ENCODE results near the gene IFI16.

The IFI16 gene

DNA sequence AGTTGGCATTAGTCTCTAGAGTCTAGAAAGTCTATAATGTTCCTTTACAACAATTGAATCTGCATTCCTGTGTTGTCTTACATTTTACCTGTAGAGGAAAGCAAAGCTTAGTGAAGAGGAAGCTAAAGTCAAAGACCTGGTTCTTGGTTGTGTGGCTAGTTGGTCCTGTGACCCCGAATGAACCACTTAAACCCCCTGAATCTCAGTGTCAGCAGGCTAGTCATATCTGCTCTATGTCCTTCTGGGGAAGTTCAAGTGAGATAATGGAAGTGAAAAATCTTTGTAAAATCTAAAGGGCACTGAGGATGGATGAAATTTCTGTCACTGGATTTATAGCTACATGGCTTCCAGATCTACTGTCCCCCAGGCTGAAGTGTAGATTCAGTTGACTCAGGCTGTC lies 90.9 kb downstream of the IFI16 start:
- no peak for DNase-seq (ENCODE audit: low read depth)

DNA sequence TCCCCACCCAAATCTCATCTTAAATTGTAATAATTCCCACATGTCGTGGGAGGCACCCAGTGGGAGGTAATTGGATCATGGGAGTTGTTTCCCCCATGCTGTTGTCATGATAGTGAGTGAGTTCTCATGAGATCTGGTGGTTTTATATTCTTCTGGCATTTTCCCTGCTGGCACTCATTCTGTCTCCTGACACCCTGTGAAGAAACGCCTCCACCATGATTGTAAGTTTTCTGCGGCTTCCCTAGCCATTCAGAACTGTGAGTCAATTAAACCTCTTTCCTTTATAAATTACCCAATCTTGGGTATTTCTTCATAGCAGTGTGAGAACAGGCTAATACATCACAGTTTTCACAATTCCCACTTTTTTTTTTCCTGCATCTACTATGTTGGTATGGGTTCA lies 93.3 kb downstream of the IFI16 start:
- peak; percentile 17 for DNase-seq (ENCODE audit: low read depth)

Data from GM04504 (cell line).